Measurements from ENCODE around the gene PCDHGB2. TPM values are rescaled to one million over a fixed set of nuclear protein-coding genes. Genes with fewer than 3 reads are reported as not detected.
A peak's percentile ranks its signal among the peaks of the same experiment; 100 is the strongest.
"Not testable (repeated sequence)": the region's sequence is repeated elsewhere in the genome, so short reads cannot be mapped to it uniquely, and the experiment has no call there.

PCDHGB2 gene
- total RNA-seq, 1 donor from 2014 or later = 0.98 TPM

- H3K4me3 ChIP-seq (ENCODE audit: low read depth, low read length) = no peak within 1 kb of the TSS
- TF ChIP-seq, protein P1, sequence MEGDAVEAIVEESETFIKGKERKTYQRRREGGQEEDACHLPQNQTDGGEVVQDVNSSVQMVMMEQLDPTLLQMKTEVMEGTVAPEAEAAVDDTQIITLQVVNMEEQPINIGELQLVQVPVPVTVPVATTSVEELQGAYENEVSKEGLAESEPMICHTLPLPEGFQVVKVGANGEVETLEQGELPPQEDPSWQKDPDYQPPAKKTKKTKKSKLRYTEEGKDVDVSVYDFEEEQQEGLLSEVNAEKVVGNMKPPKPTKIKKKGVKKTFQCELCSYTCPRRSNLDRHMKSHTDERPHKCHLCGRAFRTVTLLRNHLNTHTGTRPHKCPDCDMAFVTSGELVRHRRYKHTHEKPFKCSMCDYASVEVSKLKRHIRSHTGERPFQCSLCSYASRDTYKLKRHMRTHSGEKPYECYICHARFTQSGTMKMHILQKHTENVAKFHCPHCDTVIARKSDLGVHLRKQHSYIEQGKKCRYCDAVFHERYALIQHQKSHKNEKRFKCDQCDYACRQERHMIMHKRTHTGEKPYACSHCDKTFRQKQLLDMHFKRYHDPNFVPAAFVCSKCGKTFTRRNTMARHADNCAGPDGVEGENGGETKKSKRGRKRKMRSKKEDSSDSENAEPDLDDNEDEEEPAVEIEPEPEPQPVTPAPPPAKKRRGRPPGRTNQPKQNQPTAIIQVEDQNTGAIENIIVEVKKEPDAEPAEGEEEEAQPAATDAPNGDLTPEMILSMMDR (conservative IDR thresholded peaks at IDR 0.05; ENCODE audit: low read depth, low read length) = peak; percentile 26
- no peak for DNase-seq (ENCODE audit: low read depth)
These were observed 32.8 kb downstream of the PCDHGB2 start, which contains the start of gene PCDHGA8 for GRCh38 chr5:141392429-141393198. TSS of gene PCDHGA8 (plus strand) at chr5:141392633. CDS start at chr5:141392814, 181 bp downstream.

DNA sequence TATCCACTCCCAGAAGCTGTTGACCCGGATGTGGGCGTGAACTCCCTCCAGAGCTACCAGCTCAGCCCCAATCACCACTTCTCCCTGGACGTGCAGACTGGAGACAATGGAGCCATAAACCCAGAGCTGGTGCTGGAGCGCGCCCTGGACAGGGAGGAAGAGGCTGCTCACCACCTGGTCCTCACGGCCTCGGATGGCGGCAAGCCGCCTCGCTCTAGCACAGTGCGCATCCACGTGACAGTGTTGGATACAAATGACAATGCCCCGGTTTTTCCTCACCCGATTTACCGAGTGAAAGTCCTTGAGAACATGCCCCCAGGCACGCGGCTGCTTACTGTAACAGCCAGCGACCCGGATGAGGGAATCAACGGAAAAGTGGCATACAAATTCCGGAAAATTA lies 33.5 kb downstream of the PCDHGB2 start:
- TF ChIP-seq, protein P1 (conservative IDR thresholded peaks at IDR 0.05; ENCODE audit: low read depth, low read length) = no peak
- H3K4me3 ChIP-seq (ENCODE audit: low read depth, low read length) = no peak overlapping the region
- no peak for DNase-seq (ENCODE audit: low read depth)

DNA sequence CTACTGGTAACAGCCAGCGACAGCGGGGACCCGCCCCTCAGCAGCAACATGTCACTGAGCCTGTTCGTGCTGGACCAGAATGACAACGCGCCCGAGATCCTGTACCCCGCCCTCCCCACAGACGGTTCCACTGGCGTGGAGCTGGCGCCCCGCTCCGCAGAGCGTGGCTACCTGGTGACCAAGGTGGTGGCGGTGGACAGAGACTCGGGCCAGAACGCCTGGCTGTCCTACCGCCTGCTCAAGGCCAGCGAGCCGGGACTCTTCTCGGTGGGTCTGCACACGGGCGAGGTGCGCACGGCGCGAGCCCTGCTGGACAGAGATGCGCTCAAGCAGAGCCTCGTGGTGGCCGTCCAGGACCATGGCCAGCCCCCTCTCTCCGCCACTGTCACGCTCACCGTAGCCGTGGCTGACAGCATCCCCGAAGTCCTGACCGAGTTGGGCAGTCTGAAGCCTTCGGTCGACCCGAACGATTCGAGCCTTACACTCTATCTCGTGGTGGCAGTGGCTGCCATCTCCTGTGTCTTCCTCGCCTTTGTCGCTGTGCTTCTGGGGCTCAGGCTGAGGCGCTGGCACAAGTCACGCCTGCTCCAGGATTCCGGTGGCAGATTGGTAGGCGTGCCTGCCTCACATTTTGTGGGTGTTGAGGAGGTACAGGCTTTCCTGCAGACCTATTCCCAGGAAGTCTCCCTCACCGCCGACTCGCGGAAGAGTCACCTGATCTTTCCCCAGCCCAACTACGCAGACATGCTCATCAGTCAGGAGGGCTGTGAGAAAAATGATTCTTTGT lies 34.8 kb downstream of the PCDHGB2 start:
- not testable (repeated sequence) for H3K4me3 ChIP-seq (ENCODE audit: low read depth, low read length); DNase-seq (ENCODE audit: low read depth)

GRCh38 chr5:141397756-141398551 lies 38.2 kb downstream of the PCDHGB2 start, which contains the start of gene PCDHGB5:
TSS of gene PCDHGB5 (plus strand) at chr5:141397947. CDS start at chr5:141398128, 181 bp downstream.
- H3K4me3 ChIP-seq (ENCODE audit: low read depth, low read length) = peak within 1 kb of the TSS; percentile 52
- TF ChIP-seq, protein P1 (conservative IDR thresholded peaks at IDR 0.05; ENCODE audit: low read depth, low read length) = peak; percentile 65
- not testable (repeated sequence) for DNase-seq (ENCODE audit: low read depth)

- no peak for DNase-seq (ENCODE audit: low read depth)
- TF ChIP-seq, protein P1 (conservative IDR thresholded peaks at IDR 0.05; ENCODE audit: low read depth, low read length) = no peak
These were observed 38.8 kb downstream of the PCDHGB2 start for GRCh38 chr5:141398608-141399007.

DNA sequence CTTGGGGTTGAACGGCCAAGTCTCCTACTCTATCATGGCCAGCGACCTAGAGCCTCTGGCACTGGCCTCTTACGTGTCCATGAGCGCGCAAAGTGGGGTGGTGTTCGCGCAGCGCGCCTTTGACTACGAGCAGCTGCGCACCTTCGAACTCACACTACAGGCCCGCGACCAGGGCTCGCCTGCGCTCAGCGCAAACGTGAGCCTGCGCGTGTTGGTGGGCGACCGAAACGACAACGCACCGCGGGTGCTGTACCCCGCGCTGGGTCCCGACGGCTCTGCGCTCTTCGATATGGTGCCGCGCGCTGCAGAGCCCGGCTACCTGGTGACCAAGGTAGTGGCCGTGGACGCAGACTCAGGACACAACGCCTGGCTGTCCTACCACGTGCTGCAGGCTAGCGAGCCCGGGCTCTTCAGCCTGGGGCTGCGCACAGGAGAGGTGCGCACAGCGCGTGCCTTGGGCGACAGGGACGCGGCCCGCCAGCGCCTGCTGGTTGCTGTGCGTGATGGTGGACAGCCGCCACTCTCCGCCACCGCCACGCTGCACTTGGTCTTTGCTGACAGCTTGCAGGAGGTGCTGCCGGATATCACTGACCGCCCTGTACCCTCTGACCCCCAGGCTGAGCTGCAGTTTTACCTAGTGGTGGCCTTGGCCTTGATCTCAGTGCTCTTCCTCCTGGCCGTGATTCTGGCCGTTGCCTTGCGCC lies 39.9 kb downstream of the PCDHGB2 start:
- no peak overlapping the region for H3K4me3 ChIP-seq (ENCODE audit: low read depth, low read length)
- TF ChIP-seq, protein P1 (conservative IDR thresholded peaks at IDR 0.05; ENCODE audit: low read depth, low read length) = no peak
- no peak for DNase-seq (ENCODE audit: low read depth)

More at GRCh38 chr5:141398608-141399007, 38.8 kb downstream of the PCDHGB2 start:
- H3K4me3 ChIP-seq (ENCODE audit: low read depth, low read length) = no peak overlapping the region

Data from epithelial cell of proximal tubule (primary cell).